GM10248 (cell line): ENCODE measurements around the gene CMIP.

Source experiments
- CTCF ChIA-PET: fragments of 300-600 bp; sonication (Branson Sonifier 250); formaldehyde crosslinking; extraction: SDS; loops from one replicate; lab custom pipeline; 2021; ENCODE audit warnings: antibody characterized with exemption; lab: Yijun Ruan, JAX
- POLR2A ChIA-PET: fragments of 350-650 bp; sonication (Branson Sonifier 250); formaldehyde crosslinking; extraction: SDS; loops from one replicate; lab custom pipeline; 2020; ENCODE audit warnings: antibody characterized with exemption; lab: Yijun Ruan, JAX
- DNase-seq: peaks from one replicate; pipeline ENCODE4 v3.0.0; 2012; ENCODE audit errors: extremely low spot score
- CTCF ChIP-seq: IDR thresholded peaks from 2 replicates; pipeline ENCODE4 v1.5.1; 2012; ENCODE audit warnings: mild to moderate bottlenecking, low read depth; ENCODE audit errors: extremely low read depth, missing control alignments, control extremely low read depth

The CMIP gene

GRCh38 chr16:81709016-81709900, 264.6 kb downstream of the CMIP start:
- CTCF ChIA-PET: no interaction called here
- no peak for DNase-seq
- TF ChIP-seq CTCF: no peak
- POLR2A ChIA-PET: no interaction called here

GRCh38 chr16:81710044-81710443, 265.4 kb downstream of the CMIP start:
- CTCF ChIA-PET: no interaction called here
- POLR2A ChIA-PET: no interaction called here
- TF ChIP-seq CTCF: no peak
- no peak for DNase-seq

GRCh38 chr16:81710596-81710995, 266.0 kb downstream of the CMIP start:
- POLR2A ChIA-PET: no interaction called here
- no peak for TF ChIP-seq CTCF
- CTCF ChIA-PET: no interaction called here
- DNase-seq: no peak

- TF ChIP-seq CTCF: no peak
- ChIA-PET POLR2A (no interaction called here), CTCF (interaction anchor here (0.9 to 1.7 kb wide), 2 partner anchors 308 to 344 kb away, joined by 3 to 4 read pairs; no protein-coding TSS in a partner anchor)
- no peak for DNase-seq
Measured at GRCh38 chr16:81711657-81712319, 267.2 kb downstream of the CMIP start.

GRCh38 chr16:81712681-81713080, 268.1 kb downstream of the CMIP start:
- POLR2A ChIA-PET: interaction anchor here (0.7 kb wide), 1 partner anchor 618 kb away, joined by 6 read pairs; no protein-coding TSS in a partner anchor
- DNase-seq: no peak

More at GRCh38 chr16:81712681-81713080, 268.1 kb downstream of the CMIP start:
- TF ChIP-seq CTCF: no peak
- CTCF ChIA-PET: interaction anchor here (0.9 to 1.7 kb wide), 3 partner anchors 11 to 344 kb away, joined by 3 to 5 read pairs (median 4); no protein-coding TSS in a partner anchor
